AG09309 (cell line): ENCODE measurements around the gene EML6.
A peak's percentile ranks its signal among the peaks of the same experiment; 100 is the strongest.

Source experiments
- DNase-seq: peaks from one replicate; pipeline ENCODE4 v3.0.0-alpha.2; 2010; ENCODE audit warnings: low read depth
- H3K4me3 ChIP-seq: 2 replicates; pipeline ENCODE4 v1.5.1; 2011; ENCODE audit warnings: mild to moderate bottlenecking, low read depth, low read length, moderate library complexity; ENCODE audit not compliant: control insufficient read depth
- TF ChIP-seq, protein P1 (sequence below): IDR thresholded peaks from 2 replicates; pipeline ENCODE4 v1.5.1; 2011; ENCODE audit warnings: mild to moderate bottlenecking, low read depth, low read length, inconsistent platforms; ENCODE audit not compliant: insufficient read depth, control insufficient read depth; ENCODE audit errors: missing control alignments

Gene EML6

DNA sequence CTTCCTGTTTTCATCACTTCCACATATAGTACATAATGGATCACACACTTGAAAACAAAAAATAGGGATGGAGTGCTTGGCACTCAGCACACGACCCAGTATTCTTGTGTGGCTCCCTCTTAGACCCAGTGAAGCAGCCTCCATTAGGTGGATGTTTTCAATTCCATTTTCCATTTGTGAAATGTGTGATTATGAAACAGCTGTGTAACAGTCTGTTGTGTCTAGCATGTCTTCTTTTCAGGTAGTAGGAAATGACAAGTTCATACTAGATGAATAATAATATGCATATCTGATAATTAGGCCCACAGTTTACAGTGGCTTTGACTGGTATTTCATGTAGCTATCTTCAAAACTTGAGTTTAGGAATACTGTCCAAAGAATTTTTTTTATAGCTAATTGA is 35.5 kb downstream of the EML6 start:
- no peak overlapping the region for H3K4me3 ChIP-seq
- TF ChIP-seq, protein P1, sequence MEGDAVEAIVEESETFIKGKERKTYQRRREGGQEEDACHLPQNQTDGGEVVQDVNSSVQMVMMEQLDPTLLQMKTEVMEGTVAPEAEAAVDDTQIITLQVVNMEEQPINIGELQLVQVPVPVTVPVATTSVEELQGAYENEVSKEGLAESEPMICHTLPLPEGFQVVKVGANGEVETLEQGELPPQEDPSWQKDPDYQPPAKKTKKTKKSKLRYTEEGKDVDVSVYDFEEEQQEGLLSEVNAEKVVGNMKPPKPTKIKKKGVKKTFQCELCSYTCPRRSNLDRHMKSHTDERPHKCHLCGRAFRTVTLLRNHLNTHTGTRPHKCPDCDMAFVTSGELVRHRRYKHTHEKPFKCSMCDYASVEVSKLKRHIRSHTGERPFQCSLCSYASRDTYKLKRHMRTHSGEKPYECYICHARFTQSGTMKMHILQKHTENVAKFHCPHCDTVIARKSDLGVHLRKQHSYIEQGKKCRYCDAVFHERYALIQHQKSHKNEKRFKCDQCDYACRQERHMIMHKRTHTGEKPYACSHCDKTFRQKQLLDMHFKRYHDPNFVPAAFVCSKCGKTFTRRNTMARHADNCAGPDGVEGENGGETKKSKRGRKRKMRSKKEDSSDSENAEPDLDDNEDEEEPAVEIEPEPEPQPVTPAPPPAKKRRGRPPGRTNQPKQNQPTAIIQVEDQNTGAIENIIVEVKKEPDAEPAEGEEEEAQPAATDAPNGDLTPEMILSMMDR = no peak
- no peak for DNase-seq

GRCh38 chr2:54760310-54760709 is 36.8 kb downstream of the EML6 start:
- TF ChIP-seq, protein P1 = no peak
- DNase-seq = no peak
- no peak overlapping the region for H3K4me3 ChIP-seq

DNA sequence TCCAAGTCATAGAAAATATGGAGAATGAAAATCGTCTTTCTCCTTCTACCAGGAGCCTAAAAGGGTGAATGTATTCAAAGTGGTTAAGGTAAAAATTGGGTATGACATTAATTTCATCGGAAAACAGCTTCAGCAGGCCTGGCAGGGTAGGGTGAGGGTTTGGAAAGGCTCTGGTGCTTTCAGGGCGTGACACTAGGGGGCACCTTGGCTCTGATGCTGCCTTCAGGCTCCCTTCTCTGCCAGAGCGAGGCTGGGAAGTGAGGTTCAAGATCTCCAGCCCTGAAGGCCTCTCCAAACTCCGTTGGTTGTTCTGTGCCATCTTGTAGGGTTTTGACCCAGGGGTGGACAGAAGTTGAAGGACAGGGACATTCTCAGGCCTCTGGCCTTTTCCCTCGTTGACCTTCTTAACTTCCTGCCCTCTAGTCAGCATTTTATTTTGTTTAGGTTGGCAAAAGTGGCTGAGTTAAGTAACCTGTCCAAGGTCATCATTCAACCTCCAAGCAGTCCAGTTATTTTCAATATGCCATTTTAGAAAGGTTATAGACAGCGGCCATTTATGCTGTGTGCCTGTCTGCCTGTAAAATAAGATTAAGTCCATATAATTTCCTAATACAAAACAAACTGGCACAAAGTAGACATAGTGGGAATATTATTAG is 40.3 kb downstream of the EML6 start:
- DNase-seq = no peak
- TF ChIP-seq, protein P1 = peak; percentile 10
- no peak overlapping the region for H3K4me3 ChIP-seq

DNA sequence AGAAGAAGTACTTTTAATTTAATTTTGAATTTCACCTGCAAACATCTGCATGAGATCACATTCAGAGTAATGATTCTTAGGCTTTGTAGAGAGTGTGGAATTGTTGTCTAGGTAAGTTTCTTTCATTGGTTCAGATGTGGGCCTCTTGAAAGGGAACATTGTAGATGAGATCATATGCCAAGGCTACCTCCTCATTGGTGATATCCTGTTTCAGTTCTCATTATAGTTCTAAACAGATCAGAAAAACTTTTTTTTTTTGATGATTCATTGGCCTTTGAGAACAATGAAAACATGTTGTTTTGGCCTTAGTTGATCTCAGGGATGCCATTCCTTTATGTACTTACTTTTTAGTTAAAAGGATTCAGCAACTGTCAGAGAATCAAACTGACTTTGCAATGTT is 44.5 kb downstream of the EML6 start:
- TF ChIP-seq, protein P1 = no peak
- no peak overlapping the region for H3K4me3 ChIP-seq
- DNase-seq = no peak

GRCh38 chr2:54768772-54769428 is 45.4 kb downstream of the EML6 start:
- H3K4me3 ChIP-seq = no peak overlapping the region
- TF ChIP-seq, protein P1 = no peak
- no peak for DNase-seq

GRCh38 chr2:54770211-54770610 is 46.7 kb downstream of the EML6 start:
- TF ChIP-seq, protein P1 = no peak
- no peak for DNase-seq
- H3K4me3 ChIP-seq = no peak overlapping the region

GRCh38 chr2:54770676-54771075 is 47.2 kb downstream of the EML6 start:
- no peak for DNase-seq
- TF ChIP-seq, protein P1 = no peak
- no peak overlapping the region for H3K4me3 ChIP-seq
